ENCODE measurements around the gene CNTNAP5.

Gene CNTNAP5

GRCh38 chr2:124267794-124268193, 242.7 kb downstream of the CNTNAP5 start:
- no peak overlapping the region for H3K9ac ChIP-seq (ENCODE audit: insufficient read length)
- no peak overlapping the region for H3K4me3 ChIP-seq

DNA sequence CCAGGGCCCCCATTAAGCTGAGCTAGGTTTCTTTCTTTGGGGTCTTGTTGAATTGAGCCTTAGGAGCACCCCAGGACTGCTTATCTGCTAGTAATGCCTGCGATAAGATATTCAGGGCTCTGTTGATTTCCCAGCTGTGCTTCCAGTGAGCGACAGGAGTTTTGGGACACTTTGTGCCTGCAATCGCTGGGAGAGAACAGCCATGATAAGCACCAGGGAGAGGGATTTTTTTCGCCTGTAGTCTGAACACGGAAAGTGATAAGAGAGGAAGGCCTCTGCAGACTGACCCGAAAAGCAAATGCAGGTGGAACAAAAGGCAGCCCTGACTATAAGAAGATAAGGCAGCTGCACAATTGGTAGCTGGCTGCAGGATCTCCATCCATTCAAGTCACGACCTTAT, 244.3 kb downstream of the CNTNAP5 start:
- no peak for DNase-seq (ENCODE audit: low read depth, low spot score)
- no peak for TF ChIP-seq EZH2 (IDR thresholded peaks at IDR 0.05)
- no peak for TF ChIP-seq FOXP2 (optimal IDR thresholded peaks at IDR 0.05; ENCODE audit: control extremely low read depth, extremely low read length, insufficient read depth)
- TF ChIP-seq POLR2AphosphoS5 (IDR thresholded peaks at IDR 0.05; ENCODE audit: borderline replicate concordance, low read depth, low read length), result no peak
- Histone ChIP-seq H3K27ac (no peak overlapping the region), H3K9ac (ENCODE audit: insufficient read length) (no peak overlapping the region), H3K4me3 (no peak overlapping the region), H3K36me3 (ENCODE audit: insufficient read depth, low read length) (no peaks in the 10 kb centered on the region), H3K9me3 (ENCODE audit: low read depth, low read length) (no peaks in the 10 kb centered on the region)

More at GRCh38 chr2:124267794-124268193, 242.7 kb downstream of the CNTNAP5 start:
- DNase-seq (ENCODE audit: low read depth, low spot score), result no peak
- no peaks in the 10 kb centered on the region for H3K9me3 ChIP-seq (ENCODE audit: low read depth, low read length)
- no peaks in the 10 kb centered on the region for H3K36me3 ChIP-seq (ENCODE audit: insufficient read depth, low read length)
- no peak for TF ChIP-seq POLR2AphosphoS5 (IDR thresholded peaks at IDR 0.05; ENCODE audit: borderline replicate concordance, low read depth, low read length)
- TF ChIP-seq FOXP2 (optimal IDR thresholded peaks at IDR 0.05; ENCODE audit: control extremely low read depth, extremely low read length, insufficient read depth), result no peak
- TF ChIP-seq EZH2 (IDR thresholded peaks at IDR 0.05), result no peak
- no peak overlapping the region for H3K27ac ChIP-seq

DNA sequence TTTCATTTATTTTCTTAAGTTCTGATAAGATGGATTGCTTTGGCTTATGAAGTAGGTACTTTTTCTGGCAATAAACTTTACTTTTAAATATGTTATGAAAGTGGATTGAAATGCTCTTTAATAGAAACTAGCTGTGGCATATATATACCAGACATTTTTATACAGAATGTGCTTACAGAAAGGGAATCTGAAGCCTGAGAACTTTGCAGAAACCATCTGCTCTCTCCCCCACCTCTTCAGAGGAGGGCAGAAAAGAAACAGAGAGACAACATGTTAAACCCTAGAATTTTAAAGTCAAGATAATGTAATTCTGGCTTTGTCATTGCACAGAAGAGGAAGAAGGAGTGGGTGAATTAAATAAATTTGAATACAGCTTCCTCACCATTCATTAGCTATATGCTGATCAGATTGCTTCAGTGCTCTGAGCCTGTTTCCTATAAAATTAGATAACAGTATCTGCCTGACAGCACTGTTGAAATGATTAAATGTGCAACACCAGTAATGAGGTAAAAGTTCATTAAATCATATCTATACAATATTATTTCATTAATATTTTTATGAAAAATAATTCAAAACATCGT, 247.3 kb downstream of the CNTNAP5 start:
- H3K36me3 ChIP-seq (ENCODE audit: insufficient read depth, low read length), result no peaks in the 10 kb centered on the region
- TF ChIP-seq FOXP2 (optimal IDR thresholded peaks at IDR 0.05; ENCODE audit: control extremely low read depth, extremely low read length, insufficient read depth) (no peak), POLR2AphosphoS5 (IDR thresholded peaks at IDR 0.05; ENCODE audit: borderline replicate concordance, low read depth, low read length) (no peak), EZH2 (IDR thresholded peaks at IDR 0.05) (no peak)
- DNase-seq (ENCODE audit: low read depth, low spot score), result no peak
- no peaks in the 10 kb centered on the region for H3K9me3 ChIP-seq (ENCODE audit: low read depth, low read length)
- H3K27ac ChIP-seq, result no peak overlapping the region
- no peak overlapping the region for H3K4me3 ChIP-seq
- H3K9ac ChIP-seq (ENCODE audit: insufficient read length), result no peak overlapping the region

DNA sequence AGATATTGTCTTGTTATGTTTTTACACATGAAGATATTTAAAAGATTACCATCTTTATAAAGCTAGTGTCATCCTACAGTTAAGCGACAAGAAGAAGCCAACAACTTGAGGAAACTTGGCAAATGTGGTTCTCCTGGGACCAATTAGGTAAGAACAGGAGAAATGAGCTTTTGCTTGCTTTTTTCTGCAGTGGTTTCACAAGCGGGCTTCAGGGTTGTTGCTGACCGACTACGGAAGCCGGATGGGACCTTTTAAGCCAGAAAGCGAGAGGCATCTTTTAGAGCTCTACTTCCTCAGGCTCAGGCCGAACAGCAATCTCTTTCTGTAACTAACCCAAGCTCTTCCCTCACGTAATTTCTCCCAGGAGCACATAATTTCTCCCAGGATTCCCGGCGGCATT, 256.5 kb downstream of the CNTNAP5 start:
- H3K4me3 ChIP-seq, result no peak overlapping the region
- no peak overlapping the region for H3K27ac ChIP-seq
- H3K9ac ChIP-seq (ENCODE audit: insufficient read length), result no peak overlapping the region
- H3K36me3 ChIP-seq (ENCODE audit: insufficient read depth, low read length), result no peaks in the 10 kb centered on the region
- DNase-seq (ENCODE audit: low read depth, low spot score), result no peak
- no peak for TF ChIP-seq POLR2AphosphoS5 (IDR thresholded peaks at IDR 0.05; ENCODE audit: borderline replicate concordance, low read depth, low read length)
- TF ChIP-seq FOXP2 (optimal IDR thresholded peaks at IDR 0.05; ENCODE audit: control extremely low read depth, extremely low read length, insufficient read depth), result no peak
- no peak for TF ChIP-seq EZH2 (IDR thresholded peaks at IDR 0.05)
- no peaks in the 10 kb centered on the region for H3K9me3 ChIP-seq (ENCODE audit: low read depth, low read length)

DNA sequence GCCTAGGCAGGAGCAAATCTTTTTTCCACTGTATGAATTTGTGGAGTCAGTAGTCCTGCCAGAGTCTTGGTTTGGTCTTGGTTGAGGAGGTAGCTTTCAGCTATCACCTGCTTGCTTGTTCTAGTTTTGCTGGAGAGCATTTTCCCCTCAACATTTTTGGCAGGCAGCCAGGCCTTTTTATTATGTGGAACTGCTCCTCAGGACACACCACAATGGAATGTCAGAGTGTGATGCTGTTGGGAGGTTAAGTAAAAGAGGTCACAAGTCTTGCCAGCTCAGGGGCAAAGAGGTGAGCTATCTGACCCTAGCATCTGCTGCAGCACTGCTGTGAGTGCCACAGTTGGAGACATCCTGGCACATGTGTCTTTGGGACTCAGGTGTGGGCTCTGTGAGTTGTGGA, 258.0 kb downstream of the CNTNAP5 start:
- no peak overlapping the region for H3K4me3 ChIP-seq
- H3K9me3 ChIP-seq (ENCODE audit: low read depth, low read length), result no peaks in the 10 kb centered on the region
- H3K27ac ChIP-seq, result no peak overlapping the region
- TF ChIP-seq EZH2 (IDR thresholded peaks at IDR 0.05) (no peak), FOXP2 (optimal IDR thresholded peaks at IDR 0.05; ENCODE audit: control extremely low read depth, extremely low read length, insufficient read depth) (no peak), POLR2AphosphoS5 (IDR thresholded peaks at IDR 0.05; ENCODE audit: borderline replicate concordance, low read depth, low read length) (no peak)
- H3K36me3 ChIP-seq (ENCODE audit: insufficient read depth, low read length), result no peaks in the 10 kb centered on the region
- DNase-seq (ENCODE audit: low read depth, low spot score), result no peak
- H3K9ac ChIP-seq (ENCODE audit: insufficient read length), result no peak overlapping the region

GRCh38 chr2:124286089-124286783, 261.1 kb downstream of the CNTNAP5 start:
- DNase-seq (ENCODE audit: low read depth, low spot score), result no peak
- no peak for TF ChIP-seq EZH2 (IDR thresholded peaks at IDR 0.05)
- no peak for TF ChIP-seq POLR2AphosphoS5 (IDR thresholded peaks at IDR 0.05; ENCODE audit: borderline replicate concordance, low read depth, low read length)
- no peak for TF ChIP-seq FOXP2 (optimal IDR thresholded peaks at IDR 0.05; ENCODE audit: control extremely low read depth, extremely low read length, insufficient read depth)
- H3K9me3 ChIP-seq (ENCODE audit: low read depth, low read length), result no peaks in the 10 kb centered on the region

DNA sequence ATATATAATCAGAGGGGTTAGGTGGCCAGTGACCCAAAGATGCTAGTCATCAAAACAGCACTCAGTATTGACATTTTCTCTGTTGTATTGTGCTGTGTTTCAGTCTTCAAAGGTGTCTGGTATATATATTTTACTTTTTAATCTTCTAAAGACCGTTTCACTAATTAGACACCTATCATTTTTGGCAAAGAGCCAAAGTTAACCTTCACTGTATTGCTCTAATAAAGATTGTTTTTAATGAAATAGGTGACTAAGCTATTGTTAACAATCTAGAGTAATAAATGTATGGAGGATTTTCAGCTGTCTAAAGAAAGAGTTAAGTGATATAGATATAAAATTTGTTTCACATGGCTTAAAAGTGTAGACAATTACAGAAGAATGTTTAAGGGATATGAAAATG, 264.0 kb downstream of the CNTNAP5 start:
- no peaks in the 10 kb centered on the region for H3K9me3 ChIP-seq (ENCODE audit: low read depth, low read length)
- H3K27ac ChIP-seq, result no peak overlapping the region
- DNase-seq (ENCODE audit: low read depth, low spot score), result no peak
- H3K36me3 ChIP-seq (ENCODE audit: insufficient read depth, low read length), result no peaks in the 10 kb centered on the region
- H3K4me3 ChIP-seq, result no peak overlapping the region
- no peak overlapping the region for H3K9ac ChIP-seq (ENCODE audit: insufficient read length)
- TF ChIP-seq POLR2AphosphoS5 (IDR thresholded peaks at IDR 0.05; ENCODE audit: borderline replicate concordance, low read depth, low read length), result no peak

More at GRCh38 chr2:124286089-124286783, 261.1 kb downstream of the CNTNAP5 start:
- H3K27ac ChIP-seq, result no peak overlapping the region
- no peak overlapping the region for H3K9ac ChIP-seq (ENCODE audit: insufficient read length)
- no peaks in the 10 kb centered on the region for H3K36me3 ChIP-seq (ENCODE audit: insufficient read depth, low read length)
- H3K4me3 ChIP-seq, result no peak overlapping the region

DNA sequence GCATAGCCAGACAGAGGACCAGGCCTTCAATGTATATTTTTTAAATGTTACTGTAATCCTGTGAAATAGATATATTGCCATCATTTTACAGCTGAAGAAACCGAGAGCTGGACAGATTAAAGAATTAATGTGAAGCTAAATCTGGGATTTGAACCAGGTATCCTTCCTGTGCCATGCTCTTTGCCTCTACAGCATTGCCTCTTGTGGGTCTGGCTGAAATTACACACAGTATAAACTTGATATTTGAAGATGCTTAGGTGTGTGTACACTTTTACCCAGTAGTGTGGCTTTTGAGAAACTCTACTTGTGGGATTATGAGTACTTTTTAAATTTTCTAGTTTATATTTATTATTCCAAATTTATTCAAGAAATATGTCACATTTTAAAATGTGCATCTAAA, 264.5 kb downstream of the CNTNAP5 start:
- H3K36me3 ChIP-seq (ENCODE audit: insufficient read depth, low read length), result no peaks in the 10 kb centered on the region
- H3K27ac ChIP-seq, result no peak overlapping the region
- TF ChIP-seq POLR2AphosphoS5 (IDR thresholded peaks at IDR 0.05; ENCODE audit: borderline replicate concordance, low read depth, low read length), result no peak
- TF ChIP-seq FOXP2 (optimal IDR thresholded peaks at IDR 0.05; ENCODE audit: control extremely low read depth, extremely low read length, insufficient read depth), result no peak
- TF ChIP-seq EZH2 (IDR thresholded peaks at IDR 0.05), result no peak
- DNase-seq (ENCODE audit: low read depth, low spot score), result no peak
- H3K9me3 ChIP-seq (ENCODE audit: low read depth, low read length), result no peaks in the 10 kb centered on the region
- H3K4me3 ChIP-seq, result no peak overlapping the region
- no peak overlapping the region for H3K9ac ChIP-seq (ENCODE audit: insufficient read length)
